ENCODE data around the gene ACSM3.
"Not testable (repeated sequence)": the region's sequence is repeated elsewhere in the genome, so short reads cannot be mapped to it uniquely, and the experiment has no call there.

ACSM3 gene, protein sequence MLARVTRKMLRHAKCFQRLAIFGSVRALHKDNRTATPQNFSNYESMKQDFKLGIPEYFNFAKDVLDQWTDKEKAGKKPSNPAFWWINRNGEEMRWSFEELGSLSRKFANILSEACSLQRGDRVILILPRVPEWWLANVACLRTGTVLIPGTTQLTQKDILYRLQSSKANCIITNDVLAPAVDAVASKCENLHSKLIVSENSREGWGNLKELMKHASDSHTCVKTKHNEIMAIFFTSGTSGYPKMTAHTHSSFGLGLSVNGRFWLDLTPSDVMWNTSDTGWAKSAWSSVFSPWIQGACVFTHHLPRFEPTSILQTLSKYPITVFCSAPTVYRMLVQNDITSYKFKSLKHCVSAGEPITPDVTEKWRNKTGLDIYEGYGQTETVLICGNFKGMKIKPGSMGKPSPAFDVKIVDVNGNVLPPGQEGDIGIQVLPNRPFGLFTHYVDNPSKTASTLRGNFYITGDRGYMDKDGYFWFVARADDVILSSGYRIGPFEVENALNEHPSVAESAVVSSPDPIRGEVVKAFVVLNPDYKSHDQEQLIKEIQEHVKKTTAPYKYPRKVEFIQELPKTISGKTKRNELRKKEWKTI

GRCh38 chr16:20763461-20764232, at the start of gene ACSM3:
TSS of gene ACSM3 (plus strand) at chr16:20764014. CDS start at chr16:20770035, 6,021 bp downstream.
- peak; percentile 85 for DNase-seq

- not testable (repeated sequence) for DNase-seq
These were observed 46.1 kb upstream of the ACSM3 start for GRCh38 chr16:20717718-20718117.

DNA sequence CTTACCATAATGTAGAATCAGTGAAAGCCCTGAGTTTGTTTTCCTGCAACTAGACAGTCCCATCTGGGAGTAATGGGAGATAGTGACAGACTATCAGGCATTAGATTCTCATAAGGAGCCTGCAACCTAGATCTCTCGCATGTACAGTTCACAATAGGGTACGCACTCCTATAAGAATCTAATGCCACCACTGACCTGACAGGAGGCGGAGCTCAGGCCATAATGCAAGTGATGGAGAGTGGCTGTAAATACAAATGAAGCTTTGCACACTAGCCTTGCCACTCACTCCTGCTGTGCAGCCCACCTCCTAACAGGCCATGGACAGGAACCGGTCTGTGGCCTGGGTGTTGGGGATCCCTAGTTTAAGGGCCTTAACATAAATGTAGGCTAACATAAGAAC, 43.6 kb upstream of the ACSM3 start:
- no peak for DNase-seq

DNA sequence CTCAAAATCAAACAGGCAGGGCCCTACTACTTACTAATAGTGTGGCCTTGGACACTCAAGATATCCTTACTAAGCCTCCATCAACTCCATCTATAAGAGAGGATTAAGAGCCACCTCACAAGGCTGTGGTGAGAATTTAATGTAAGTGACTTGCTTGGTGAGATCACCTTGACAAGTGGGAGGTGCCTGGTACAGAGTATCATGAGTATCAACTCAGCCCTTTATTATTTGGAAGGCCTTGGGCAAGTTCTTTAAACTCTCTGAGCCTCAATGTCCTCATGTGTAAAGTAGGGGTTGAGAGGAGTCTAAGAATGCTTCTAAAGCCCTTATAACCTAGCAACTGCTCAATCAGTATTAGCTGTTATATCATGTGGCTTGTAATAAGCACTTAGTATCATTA, 37.2 kb upstream of the ACSM3 start:
- DNase-seq: no peak

DNA sequence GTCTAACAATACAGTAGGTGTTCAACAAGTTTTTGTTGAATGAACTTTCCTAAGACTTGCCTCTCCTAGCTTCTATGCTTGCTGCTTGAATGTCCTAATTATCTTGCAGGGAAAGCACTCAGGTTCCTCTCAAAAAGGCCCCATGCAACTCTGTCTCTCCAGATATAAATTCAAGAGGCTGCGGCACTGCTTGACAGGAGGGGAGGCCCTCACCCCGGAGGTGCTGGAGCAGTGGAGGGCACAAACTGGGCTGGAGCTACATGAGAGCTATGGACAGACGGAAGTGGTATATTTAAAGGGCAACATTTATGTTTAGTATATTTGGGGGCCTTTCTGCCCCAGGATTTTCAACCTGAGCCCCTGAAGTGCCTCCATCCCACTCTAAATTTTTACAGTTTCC, 36.6 kb upstream of the ACSM3 start:
- no peak for DNase-seq

GRCh38 chr16:20729141-20729540, 34.7 kb upstream of the ACSM3 start:
- no peak for DNase-seq

DNA sequence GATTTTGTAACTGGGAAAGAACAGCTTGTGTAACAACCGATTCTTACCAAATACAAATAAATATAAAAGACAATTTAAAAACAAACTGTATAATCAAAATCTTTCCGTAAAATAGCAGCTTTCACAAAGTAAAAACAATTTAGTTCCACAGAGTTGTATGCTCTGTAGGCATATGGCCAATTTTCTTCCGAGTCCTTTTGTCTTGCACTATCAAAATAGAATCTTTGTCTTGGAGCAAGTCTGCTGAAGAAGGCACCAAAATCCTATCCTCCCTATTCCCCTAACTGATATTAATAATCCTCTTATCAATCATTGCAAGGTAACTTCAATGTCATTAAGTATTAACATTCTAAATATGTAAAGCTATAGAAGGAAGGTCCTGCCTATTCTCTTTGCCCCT, 29.8 kb upstream of the ACSM3 start:
- DNase-seq: no peak

- no peak for DNase-seq
These were observed 29.0 kb upstream of the ACSM3 start for GRCh38 chr16:20734782-20735181.

DNA sequence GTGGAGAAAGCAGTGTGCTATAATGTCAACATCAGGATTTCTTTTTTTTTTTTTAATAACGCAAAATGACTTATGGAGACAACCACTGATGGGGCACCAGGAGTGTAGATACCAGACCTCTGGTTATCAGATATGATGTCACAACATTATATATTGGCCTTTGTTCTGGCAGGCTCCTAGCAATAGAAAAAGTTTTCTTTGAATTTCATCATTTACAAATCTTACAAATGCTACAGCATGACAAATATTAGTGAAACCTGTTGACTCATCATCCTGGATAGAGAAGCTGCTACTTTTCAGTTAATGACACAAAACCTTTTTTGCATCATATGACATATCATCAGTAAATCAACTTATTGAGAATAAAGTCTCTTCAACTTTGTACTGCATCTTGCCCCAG, 28.3 kb upstream of the ACSM3 start:
- no peak for DNase-seq

DNA sequence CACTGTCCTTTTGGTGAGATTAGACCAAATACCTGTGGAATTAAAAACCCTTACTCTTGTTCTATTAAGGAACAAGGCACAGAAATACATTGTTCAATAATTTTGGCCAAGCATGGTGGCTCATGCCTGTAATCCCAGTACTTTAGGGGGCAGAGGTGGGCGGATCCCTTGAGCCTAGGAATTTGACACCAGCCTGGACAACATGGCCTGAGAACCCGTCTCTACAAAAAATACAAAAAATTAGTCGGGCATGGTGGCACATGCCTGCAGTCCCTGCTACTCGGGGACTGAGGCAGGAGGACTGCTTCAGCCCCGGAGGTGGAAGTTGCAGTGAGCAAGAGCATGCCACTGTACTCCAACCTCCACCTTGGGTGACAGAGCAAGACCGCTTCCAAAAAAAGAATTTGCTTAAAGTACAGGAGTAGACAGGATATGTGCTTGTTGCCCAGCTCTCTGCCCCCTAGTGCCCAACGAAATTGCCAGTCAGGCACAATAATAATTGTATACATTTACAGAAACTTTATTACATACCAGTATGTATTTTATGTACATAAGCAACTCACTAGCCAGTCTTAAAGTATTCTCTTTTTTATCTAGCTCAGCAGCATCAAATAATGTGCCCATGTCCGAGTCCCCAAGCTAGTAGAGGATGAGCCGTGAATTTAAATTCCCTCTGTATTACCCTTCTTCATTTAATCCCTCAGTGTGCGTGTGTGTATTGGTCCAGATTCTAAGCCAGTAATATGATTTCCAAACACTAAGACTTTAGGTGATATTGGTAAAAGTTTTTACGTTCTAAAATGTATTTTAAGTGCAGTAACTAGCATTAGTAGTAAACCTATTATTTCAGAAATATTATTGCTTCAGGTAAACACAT, 23.6 kb upstream of the ACSM3 start:
- DNase-seq: peak; percentile 39

- peak; percentile 93 for DNase-seq
These were observed 22.8 kb upstream of the ACSM3 start for GRCh38 chr16:20740901-20741521.

DNA sequence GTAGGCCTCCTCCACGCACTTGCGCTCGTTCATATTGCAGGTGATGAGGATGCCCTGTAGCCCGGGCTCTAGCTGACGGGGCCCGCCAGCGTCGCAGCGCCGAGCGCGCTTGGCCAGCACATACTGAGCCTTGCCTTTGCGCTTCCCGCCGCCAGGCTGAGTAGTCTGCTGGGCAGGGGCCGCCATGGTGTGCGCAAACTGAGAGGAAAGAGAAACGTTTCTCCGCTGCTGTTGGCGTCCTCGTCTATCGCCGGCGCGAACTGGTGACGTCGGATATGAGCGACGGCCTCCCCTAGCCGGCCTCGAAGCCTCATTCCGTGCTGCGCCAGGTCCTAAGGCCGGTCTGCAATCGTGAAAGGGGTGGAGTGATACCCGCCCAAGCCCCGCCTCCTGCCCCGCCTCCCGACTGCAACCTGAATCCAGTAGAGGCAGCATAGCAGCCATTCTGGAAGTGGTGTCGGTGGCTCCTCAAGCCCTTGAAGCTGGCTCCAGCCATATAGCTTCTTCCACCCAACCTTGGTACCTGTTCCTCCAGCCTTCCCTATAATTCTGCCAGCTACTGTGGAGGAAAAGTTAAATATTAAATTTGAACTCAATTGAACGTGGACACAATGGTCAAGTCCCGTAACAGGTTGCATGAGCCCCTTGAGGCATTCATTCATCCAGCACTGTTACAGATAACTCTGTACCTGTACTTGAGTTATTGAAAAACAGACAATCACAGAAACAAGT, 22.1 kb upstream of the ACSM3 start, which contains the start of gene THUMPD1:
THUMPD1 (minus strand) TSS at position 265 of the 732 bp plus-strand sequence; CDS start at position 186, 79 bp downstream.
- DNase-seq: peak; percentile 98

DNA sequence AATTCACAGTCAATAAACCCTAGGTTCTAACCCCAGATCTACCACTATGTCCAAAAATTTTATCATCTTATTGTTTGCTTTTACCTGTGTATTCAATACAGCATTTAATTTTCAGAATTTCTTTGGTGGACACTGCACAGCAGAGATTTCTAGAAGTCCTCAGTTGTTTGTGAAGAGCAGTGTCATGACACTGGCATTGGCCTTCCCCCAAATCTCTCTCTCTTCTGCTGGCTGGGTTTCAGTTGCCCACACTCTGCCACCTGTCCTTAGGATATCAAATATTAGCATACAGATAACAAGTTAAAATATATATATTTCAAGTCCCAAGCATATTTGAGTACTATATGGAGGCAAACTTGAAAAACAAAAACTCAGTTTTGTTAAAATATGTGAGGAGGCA, 20.2 kb upstream of the ACSM3 start:
- no peak for DNase-seq

- no peak for DNase-seq
These were observed 18.8 kb upstream of the ACSM3 start for GRCh38 chr16:20744922-20745440.

GRCh38 chr16:20746461-20746860, 17.4 kb upstream of the ACSM3 start:
- no peak for DNase-seq

DNA sequence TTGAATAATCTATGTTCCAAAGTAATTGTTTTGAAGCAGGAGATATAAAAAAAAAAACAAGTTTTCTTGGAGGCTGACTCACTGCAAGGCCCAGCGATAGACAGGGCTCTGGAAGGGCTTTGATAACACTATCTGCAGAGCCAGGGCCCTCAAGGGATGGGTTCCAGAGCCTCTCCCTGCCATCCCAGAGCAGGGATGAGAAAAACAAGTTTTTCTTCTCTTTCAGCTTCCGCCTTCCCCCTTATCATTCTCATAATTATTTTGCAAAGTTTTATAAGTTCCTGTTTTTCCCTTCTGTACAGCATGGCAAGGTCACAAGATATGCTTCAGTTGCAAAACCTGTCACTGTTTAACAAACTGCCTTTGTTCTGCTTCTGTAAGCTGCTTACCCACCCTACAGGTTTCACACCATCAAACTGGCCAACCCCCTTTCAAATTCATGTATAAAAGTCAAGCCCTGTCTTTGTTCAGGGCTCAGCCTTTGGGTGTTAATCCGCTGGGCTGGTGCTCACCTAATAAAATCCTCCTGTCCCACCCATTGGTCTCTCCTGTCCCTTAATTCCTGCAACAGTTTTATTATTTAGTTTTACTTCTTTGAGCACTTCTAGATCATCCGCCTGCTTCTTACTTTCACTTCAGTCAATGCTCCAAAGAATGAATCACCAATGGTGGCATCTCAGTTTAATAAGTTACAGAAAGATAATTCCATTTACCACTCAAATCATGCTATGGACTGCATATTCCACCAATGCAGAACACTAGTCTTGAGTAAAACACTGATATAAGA, 16.6 kb upstream of the ACSM3 start:
- DNase-seq: no peak

- DNase-seq: no peak
These were observed 14.3 kb upstream of the ACSM3 start for GRCh38 chr16:20749474-20749873.

DNA sequence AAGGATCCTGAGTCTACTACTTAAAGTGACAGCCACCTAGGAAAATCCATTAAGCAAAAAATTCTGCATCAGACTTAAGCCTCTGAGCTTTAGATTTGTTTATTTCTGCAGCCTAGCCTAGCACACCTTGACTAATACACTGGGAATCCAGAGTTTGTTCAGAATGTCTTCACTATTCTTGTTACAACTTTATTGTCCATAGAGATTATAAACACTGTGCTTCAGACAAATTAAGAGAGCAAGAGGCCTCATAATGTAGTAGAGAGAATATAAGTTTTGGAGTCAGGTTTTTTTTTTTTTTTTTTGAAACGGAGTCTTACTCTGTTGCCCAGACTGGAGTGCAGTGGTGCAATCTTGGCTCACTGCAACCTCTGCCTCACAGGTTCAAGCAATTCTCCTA, 13.3 kb upstream of the ACSM3 start:
- DNase-seq: no peak

DNA sequence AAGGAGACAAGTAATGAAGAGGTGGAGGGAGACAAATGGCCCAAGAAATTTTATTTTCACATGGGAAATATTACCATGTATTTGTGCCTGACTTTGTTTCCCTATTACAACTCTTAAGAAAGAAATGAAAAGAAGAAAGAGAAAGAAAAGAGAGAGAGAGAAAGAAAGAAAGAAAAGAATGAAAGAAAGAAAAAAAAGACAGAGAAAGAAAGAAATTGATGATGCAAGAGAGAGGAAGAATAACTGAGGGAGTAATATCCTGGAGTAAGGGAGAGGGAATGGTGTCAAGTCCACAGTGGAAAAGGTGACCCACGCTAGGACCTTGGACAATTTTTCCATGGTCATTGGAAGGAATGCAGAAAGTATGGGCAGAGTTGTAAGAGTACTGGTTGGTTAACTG, 10.1 kb upstream of the ACSM3 start:
- no peak for DNase-seq

GRCh38 chr16:20755238-20755637, 8.6 kb upstream of the ACSM3 start:
- DNase-seq: no peak
